ENCODE results near the gene CLCC1. TPM values are rescaled to one million over a fixed set of nuclear protein-coding genes. Genes with fewer than 3 reads are reported as not detected.

Gene CLCC1, protein sequence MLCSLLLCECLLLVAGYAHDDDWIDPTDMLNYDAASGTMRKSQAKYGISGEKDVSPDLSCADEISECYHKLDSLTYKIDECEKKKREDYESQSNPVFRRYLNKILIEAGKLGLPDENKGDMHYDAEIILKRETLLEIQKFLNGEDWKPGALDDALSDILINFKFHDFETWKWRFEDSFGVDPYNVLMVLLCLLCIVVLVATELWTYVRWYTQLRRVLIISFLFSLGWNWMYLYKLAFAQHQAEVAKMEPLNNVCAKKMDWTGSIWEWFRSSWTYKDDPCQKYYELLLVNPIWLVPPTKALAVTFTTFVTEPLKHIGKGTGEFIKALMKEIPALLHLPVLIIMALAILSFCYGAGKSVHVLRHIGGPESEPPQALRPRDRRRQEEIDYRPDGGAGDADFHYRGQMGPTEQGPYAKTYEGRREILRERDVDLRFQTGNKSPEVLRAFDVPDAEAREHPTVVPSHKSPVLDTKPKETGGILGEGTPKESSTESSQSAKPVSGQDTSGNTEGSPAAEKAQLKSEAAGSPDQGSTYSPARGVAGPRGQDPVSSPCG
- total RNA-seq: 26.2 and 31.1 TPM in 2 replicates

DNA sequence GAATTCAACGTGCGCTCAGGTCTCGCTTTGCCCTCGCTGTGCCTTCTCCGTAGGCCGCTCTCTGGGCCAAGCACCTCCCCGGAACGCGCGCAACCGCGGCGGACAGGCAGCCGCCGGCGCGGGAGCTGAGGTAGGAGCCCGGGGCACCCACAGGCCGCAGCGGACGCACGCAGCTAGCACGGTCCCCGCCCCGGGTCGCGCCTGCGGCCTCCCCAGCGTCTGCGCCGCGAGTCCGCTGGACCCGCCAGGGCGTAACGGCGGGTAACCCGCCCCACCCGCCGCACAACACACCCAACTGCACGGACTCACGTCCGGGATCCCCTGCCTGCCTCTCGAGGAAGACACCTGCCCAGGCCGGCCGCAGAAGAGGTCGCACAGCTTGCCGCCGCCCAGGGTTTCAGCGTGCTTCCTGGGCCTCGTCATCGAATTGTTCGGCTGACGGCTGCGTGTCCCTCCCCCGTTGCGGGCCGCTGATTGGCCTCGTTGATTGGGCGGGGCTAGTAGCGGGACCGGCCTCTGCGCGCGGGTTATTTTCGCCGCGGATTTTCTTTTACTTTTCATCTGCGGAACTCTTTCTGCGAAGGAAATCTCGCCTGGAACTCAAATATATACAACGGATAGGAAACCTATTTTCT is at the start of gene CLCC1:
Gene CLCC1 (minus strand): TSS at position 433 of the 635 bp plus-strand sequence. CDS start 13,047 bp downstream, outside the sequence.

Other genes starting within 250 kb of the CLCC1 start
- 22.5 and 37.4 TPM in 2 replicates for gene STXBP3, start 216.8 kb downstream of the CLCC1 start, total RNA-seq
- gene AKNAD1, start 106.4 kb downstream of the CLCC1 start, total RNA-seq: not detected in 2 replicates
- 9.6 and 21.8 TPM in 2 replicates for gene GPSM2, start 86.5 kb downstream of the CLCC1 start, total RNA-seq
- gene WDR47, start 78.6 kb upstream of the CLCC1 start, total RNA-seq: 8.6 and 10.3 TPM in 2 replicates
- gene TAF13, start 112.5 kb upstream of the CLCC1 start, total RNA-seq: 46.2 and 65.3 TPM in 2 replicates
- gene TMEM167B, start 127.3 kb upstream of the CLCC1 start, total RNA-seq: 18.8 and 20.2 TPM in 2 replicates
- 1.8 TPM in 1 of 2 replicates, not detected in the other for gene ELAPOR1, start 150.6 kb upstream of the CLCC1 start, total RNA-seq

Measured in cardiac atrium fibroblast (primary cell).